ENCODE data around the gene MYO7A.

MYO7A gene

DNA sequence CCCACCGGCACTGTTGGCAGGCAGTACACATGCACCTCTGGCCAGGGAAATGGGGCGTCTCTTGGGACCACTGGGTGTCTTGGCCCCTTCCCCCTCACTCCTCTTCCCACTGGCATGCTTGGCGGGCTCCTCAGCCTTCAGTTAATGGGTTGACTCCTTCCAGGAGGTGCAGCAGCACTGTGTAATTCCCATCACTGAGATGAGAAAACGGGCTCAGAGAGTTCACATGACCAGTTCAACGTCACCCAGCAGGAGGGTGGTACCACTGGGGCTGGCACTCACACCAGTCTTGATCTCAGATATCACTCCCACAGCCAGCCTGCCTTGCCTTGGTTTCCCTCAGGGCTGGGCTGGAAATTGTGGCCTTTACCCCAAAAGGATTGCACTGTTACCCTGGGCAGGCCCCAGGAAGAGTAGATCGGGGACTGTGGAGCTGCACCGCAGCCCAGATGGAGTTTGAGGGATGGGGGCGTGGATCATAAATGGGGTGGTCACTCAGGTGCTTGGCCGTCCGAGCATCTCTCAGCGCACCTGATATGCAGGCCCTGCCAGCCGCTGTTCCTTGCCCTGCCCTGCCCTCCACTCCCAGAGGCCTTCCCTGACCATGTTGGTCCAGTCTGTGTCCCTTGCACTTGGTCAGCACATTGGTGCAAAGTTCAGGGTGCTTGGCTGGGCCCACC, 44.3 kb upstream of the MYO7A start:
- Histone ChIP-seq H3K9me3 (ENCODE audit: control extremely low read depth in 1 of 5, control insufficient read depth in 4 of 5, insufficient read depth in 2 of 5, low read depth in 1 of 5, low read length in 4 of 5) (peaks cover 0 to 2% (median 0%) of the 10 kb centered on the region in 5 experiments), H3K27ac (ENCODE audit: insufficient read depth in 1 of 2, low read depth in 1 of 2, low read length in 2 of 2, poor library complexity in 1 of 2, severe bottlenecking in 2 of 2) (no peak overlapping the region), H3K36me3 (ENCODE audit: control insufficient read depth in 4 of 4, insufficient read depth in 4 of 4, low read length in 3 of 4) (no peaks in the 10 kb centered on the region), H3K4me3 (ENCODE audit: control insufficient read depth in 1 of 7, extremely low read depth in 1 of 7, insufficient read depth in 4 of 7, low read depth in 2 of 7, low read length in 6 of 7) (no peak overlapping the region), H3K4me1 (ENCODE audit: control extremely low read depth in 1 of 4, control insufficient read depth in 4 of 4, insufficient read depth in 4 of 4, low read length in 3 of 4) (peaks cover 0 to 24% (median 13%) of the 10 kb centered on the region in 4 experiments), H3K27me3 (replicated peaks in 2 of 5; ENCODE audit: control insufficient read depth in 4 of 5, insufficient read depth in 5 of 5, low read length in 4 of 5) (no peaks in the 10 kb centered on the region)
- 97% methylated on average over 11 of the region's 12 CpGs for WGBS (ENCODE audit: insufficient coverage)
- no peak for DNase-seq
- ChIA-PET POLR2A (no interaction called here), CTCF (interaction anchor here (1.4 to 4.0 kb wide), 2 partner anchors 9 to 17 kb away, joined by 5 to 36 read pairs; no protein-coding TSS in a partner anchor)

DNA sequence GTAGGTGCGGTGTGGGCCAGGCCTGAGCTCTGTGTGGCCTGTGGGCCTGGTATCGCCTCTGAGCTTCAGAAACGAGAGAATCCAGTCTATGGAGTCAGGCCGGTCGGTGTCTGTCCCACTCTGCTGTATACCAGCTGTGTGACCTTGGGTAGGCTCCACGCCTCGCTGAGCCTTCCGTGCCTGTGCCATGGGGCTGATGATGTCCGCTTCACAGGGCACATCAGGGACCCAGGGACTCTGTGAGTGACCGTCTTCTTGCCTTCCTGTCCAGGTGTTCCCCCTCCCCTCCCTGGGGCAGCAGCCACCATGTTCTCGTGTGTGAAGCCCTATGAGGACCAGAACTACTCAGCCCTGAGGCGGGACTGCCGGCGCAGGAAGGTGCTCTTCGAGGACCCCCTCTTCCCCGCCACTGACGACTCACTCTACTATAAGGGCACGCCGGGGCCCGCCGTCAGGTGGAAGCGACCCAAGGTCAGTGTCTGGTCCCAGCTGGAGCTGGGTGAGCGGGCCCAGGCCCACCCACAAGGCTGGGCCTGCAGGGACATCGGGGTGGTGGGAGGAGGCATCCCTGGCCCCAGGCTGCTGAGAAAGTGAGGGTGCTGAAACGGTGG, 43.4 kb upstream of the MYO7A start:
- H3K4me1 ChIP-seq (ENCODE audit: control extremely low read depth in 1 of 4, control insufficient read depth in 4 of 4, insufficient read depth in 4 of 4, low read length in 3 of 4): peaks cover 0 to 24% (median 13%) of the 10 kb centered on the region in 4 experiments
- H3K9me3 ChIP-seq (ENCODE audit: control extremely low read depth in 1 of 5, control insufficient read depth in 4 of 5, insufficient read depth in 2 of 5, low read depth in 1 of 5, low read length in 4 of 5): peaks cover 0 to 2% (median 0%) of the 10 kb centered on the region in 5 experiments
- no peak for DNase-seq
- ChIA-PET POLR2A (no interaction called here), CTCF (interaction anchor here (4.0 kb wide), 1 partner anchor 8 kb away, joined by 36 read pairs; no protein-coding TSS in a partner anchor)
- H3K27me3 ChIP-seq (replicated peaks in 2 of 5; ENCODE audit: control insufficient read depth in 4 of 5, insufficient read depth in 5 of 5, low read length in 4 of 5): no peaks in the 10 kb centered on the region
- no peak overlapping the region for H3K27ac ChIP-seq (ENCODE audit: insufficient read depth in 1 of 2, low read depth in 1 of 2, low read length in 2 of 2, poor library complexity in 1 of 2, severe bottlenecking in 2 of 2)
- H3K36me3 ChIP-seq (ENCODE audit: control insufficient read depth in 4 of 4, insufficient read depth in 4 of 4, low read length in 3 of 4): no peaks in the 10 kb centered on the region
- no peak overlapping the region for H3K4me3 ChIP-seq (ENCODE audit: control insufficient read depth in 1 of 7, extremely low read depth in 1 of 7, insufficient read depth in 4 of 7, low read depth in 2 of 7, low read length in 6 of 7)
- 97% methylated on average over 24 of the region's 25 CpGs for WGBS (ENCODE audit: insufficient coverage)

DNA sequence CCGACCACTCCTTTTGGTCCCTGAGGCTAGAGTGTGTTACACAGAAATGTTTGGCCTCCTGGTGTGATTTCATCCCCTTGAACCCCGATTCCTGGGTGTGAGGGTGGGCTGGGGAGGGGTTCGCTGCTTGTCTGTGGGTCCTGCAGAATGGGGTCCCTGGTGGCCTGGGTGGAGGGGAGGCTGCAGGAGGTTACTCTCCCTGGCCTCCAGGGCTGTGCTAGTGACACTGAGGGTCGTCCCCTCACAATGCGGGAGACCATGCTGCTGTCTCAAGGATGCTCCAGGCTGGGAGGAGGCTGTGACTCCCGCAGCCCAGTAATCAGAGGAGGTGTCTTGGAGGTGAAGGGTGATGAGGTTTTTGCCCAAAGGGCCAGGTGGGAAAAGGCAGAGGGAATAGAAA, 42.4 kb upstream of the MYO7A start:
- Histone ChIP-seq H3K36me3 (ENCODE audit: control insufficient read depth in 4 of 4, insufficient read depth in 4 of 4, low read length in 3 of 4) (no peaks in the 10 kb centered on the region), H3K4me1 (ENCODE audit: control extremely low read depth in 1 of 4, control insufficient read depth in 4 of 4, insufficient read depth in 4 of 4, low read length in 3 of 4) (peaks cover 0 to 24% (median 14%) of the 10 kb centered on the region in 4 experiments), H3K4me3 (ENCODE audit: control insufficient read depth in 1 of 7, extremely low read depth in 1 of 7, insufficient read depth in 4 of 7, low read depth in 2 of 7, low read length in 6 of 7) (no peak overlapping the region), H3K27me3 (replicated peaks in 2 of 5; ENCODE audit: control insufficient read depth in 4 of 5, insufficient read depth in 5 of 5, low read length in 4 of 5) (no peaks in the 10 kb centered on the region), H3K9me3 (ENCODE audit: control extremely low read depth in 1 of 5, control insufficient read depth in 4 of 5, insufficient read depth in 2 of 5, low read depth in 1 of 5, low read length in 4 of 5) (no peaks in the 10 kb centered on the region), H3K27ac (ENCODE audit: insufficient read depth in 1 of 2, low read depth in 1 of 2, low read length in 2 of 2, poor library complexity in 1 of 2, severe bottlenecking in 2 of 2) (no peak overlapping the region)
- ChIA-PET POLR2A (no interaction called here), CTCF (no interaction called here)
- whole genome bisulfite sequencing (ENCODE audit: insufficient coverage): 100% methylated on average over 5 of the region's 6 CpGs
- no peak for DNase-seq

DNA sequence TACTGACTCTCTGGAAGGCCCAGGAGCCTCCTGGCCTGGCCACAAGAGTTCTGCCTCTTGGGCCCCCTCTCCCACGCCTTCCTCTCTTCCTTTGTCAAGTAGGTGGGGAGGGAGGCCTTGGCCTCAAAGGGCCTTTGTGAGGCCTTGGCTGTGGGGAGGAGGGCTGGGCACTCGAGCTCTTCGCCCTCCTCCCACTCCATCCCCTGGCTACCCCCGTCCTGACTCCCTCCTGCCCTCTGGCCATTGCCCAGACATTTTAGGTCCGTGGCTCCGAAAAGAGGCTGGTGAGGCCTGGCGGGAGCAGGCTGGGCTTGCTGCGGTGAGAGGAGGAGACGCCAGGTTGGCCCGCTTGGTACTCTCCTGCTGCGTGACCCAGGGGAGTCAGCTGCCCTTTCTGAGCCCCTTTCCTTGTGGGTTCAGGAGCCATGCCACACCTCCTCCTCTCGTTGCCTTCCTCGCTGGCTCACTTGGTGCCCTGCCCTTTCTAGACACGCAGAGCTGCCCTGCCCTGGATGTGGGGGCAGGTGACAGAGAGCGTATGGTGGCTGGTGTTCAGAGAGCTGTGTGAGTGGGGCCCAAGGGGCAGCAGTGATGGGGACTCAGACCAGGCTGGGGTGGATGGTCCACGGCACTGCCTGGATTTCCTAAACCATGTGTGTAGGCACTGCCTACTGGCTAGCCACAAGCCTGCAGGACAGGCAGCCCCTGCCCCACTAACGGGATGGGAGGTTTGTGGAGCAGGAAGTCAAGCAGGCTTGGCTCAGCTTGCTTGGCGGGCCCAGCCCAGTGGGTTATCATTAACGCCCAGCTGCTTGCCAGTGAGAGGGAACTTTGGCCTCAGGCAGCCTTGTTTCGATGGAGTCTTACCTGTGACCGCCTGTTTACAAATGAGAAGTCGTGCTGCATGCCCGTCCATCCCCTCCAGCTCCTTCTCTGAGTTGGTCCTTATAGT, 41.2 kb upstream of the MYO7A start:
- POLR2A ChIA-PET: interaction anchor here (1.1 kb wide), 1 partner anchor 54 kb away, joined by 3 read pairs; no protein-coding TSS in a partner anchor
- WGBS (ENCODE audit: insufficient coverage): 79% methylated on average over 19 of the region's 23 CpGs
- CTCF ChIA-PET: interaction anchor here (0.9 to 1.8 kb wide), 3 partner anchors 21 to 42 kb away, joined by 3 to 8 read pairs (median 3); no protein-coding TSS in a partner anchor

DNA sequence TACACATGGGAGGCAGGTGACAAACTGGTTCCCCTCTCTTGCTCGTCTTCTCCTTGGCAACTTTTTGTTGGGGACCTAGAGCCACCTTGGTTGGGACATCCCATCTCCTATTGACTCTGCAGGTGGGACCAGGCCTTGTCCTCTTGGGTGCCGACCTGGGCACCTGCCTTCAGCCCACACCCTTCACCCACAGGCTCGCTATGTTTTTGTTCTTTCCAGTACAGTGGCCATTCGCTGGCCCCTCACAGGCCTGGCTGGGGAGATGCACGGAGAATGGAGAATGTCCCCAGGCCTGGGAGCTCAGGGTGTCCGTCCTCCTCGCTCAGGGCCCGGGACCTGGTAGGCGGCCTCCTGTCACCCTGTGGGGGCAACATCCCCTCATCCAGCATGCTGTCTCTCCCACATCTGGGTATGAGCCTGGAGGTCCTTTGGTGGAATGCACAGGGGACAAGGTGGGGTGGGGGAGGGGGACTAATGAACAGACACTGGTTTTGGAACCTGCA, 40.3 kb upstream of the MYO7A start:
- peaks cover 0 to 12% (median 11%) of the 10 kb centered on the region in 4 experiments for H3K4me1 ChIP-seq (ENCODE audit: control extremely low read depth in 1 of 4, control insufficient read depth in 4 of 4, insufficient read depth in 4 of 4, low read length in 3 of 4)
- H3K27me3 ChIP-seq (replicated peaks in 2 of 5; ENCODE audit: control insufficient read depth in 4 of 5, insufficient read depth in 5 of 5, low read length in 4 of 5): no peaks in the 10 kb centered on the region
- no peak overlapping the region for H3K27ac ChIP-seq (ENCODE audit: insufficient read depth in 1 of 2, low read depth in 1 of 2, low read length in 2 of 2, poor library complexity in 1 of 2, severe bottlenecking in 2 of 2)
- DNase-seq: no peak
- CTCF ChIA-PET: interaction anchor here (0.9 to 1.8 kb wide), 3 partner anchors 40 to 100 kb away, joined by 3 to 8 read pairs (median 3); no protein-coding TSS in a partner anchor
- POLR2A ChIA-PET: interaction anchor here (1.1 kb wide), 1 partner anchor 53 kb away, joined by 3 read pairs; no protein-coding TSS in a partner anchor
- no peaks in the 10 kb centered on the region for H3K36me3 ChIP-seq (ENCODE audit: control insufficient read depth in 4 of 4, insufficient read depth in 4 of 4, low read length in 3 of 4)
- WGBS (ENCODE audit: insufficient coverage): 100% methylated on average over 6 of the region's 9 CpGs
- H3K9me3 ChIP-seq (ENCODE audit: control extremely low read depth in 1 of 5, control insufficient read depth in 4 of 5, insufficient read depth in 2 of 5, low read depth in 1 of 5, low read length in 4 of 5): no peaks in the 10 kb centered on the region
- no peak overlapping the region for H3K4me3 ChIP-seq (ENCODE audit: control insufficient read depth in 1 of 7, extremely low read depth in 1 of 7, insufficient read depth in 4 of 7, low read depth in 2 of 7, low read length in 6 of 7)

More for the DNA sequence above, 41.2 kb upstream of the MYO7A start:
- DNase-seq: peak in 2 of 3 donors; percentile 7 to 33
- H3K4me1 ChIP-seq (ENCODE audit: control extremely low read depth in 1 of 4, control insufficient read depth in 4 of 4, insufficient read depth in 4 of 4, low read length in 3 of 4): peaks cover 0 to 22% (median 17%) of the 10 kb centered on the region in 4 experiments
- H3K4me3 ChIP-seq (ENCODE audit: control insufficient read depth in 1 of 7, extremely low read depth in 1 of 7, insufficient read depth in 4 of 7, low read depth in 2 of 7, low read length in 6 of 7): no peak overlapping the region
- H3K27me3 ChIP-seq (replicated peaks in 2 of 5; ENCODE audit: control insufficient read depth in 4 of 5, insufficient read depth in 5 of 5, low read length in 4 of 5): no peaks in the 10 kb centered on the region
- H3K36me3 ChIP-seq (ENCODE audit: control insufficient read depth in 4 of 4, insufficient read depth in 4 of 4, low read length in 3 of 4): no peaks in the 10 kb centered on the region
- H3K27ac ChIP-seq (ENCODE audit: insufficient read depth in 1 of 2, low read depth in 1 of 2, low read length in 2 of 2, poor library complexity in 1 of 2, severe bottlenecking in 2 of 2): no peak overlapping the region
- H3K9me3 ChIP-seq (ENCODE audit: control extremely low read depth in 1 of 5, control insufficient read depth in 4 of 5, insufficient read depth in 2 of 5, low read depth in 1 of 5, low read length in 4 of 5): no peaks in the 10 kb centered on the region

DNA sequence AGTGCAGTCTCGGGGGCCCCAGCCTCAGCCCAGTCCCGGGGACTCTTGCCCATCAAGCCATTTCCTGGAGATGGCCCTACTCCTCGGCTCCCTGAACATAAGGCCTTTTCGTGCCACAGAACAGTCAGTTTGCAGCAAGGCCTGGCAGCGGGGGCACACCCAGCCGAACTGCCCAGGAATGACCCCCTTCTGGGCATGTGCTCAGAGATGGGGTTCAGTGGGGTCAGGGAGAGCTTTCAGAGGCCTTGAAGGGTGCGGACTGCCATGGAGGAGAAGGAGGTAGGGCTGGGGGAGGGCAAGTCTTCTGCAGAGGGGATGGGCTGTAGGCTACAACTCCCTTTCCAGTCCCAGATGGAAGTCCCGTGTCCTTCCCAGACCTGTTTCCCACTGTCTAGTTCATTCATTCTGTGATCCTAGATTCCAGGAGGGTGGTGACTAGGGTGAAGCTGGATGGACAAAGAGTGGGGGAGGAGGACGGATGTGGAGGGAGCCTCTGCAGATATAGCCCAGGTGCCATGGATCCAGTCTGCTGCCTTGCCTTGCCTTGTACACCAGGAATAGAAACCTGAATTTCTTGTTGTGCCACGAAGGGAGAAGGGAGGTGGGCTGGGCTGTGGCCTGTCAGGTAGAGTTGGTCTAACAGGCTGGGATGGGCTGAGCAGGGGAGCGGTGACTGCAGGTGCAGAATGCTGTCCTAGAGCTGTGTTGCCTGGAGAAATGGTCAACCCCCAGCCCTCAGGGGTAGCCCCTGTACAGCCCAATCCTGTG, 39.6 kb upstream of the MYO7A start:
- H3K9me3 ChIP-seq (ENCODE audit: control extremely low read depth in 1 of 5, control insufficient read depth in 4 of 5, insufficient read depth in 2 of 5, low read depth in 1 of 5, low read length in 4 of 5): no peaks in the 10 kb centered on the region
- POLR2A ChIA-PET: no interaction called here

More for the DNA sequence above, 39.6 kb upstream of the MYO7A start:
- CTCF ChIA-PET: interaction anchor here (0.6 to 5.4 kb wide), 6 partner anchors 15 to 170 kb away, joined by 3 to 67 read pairs (median 6); partner anchors contain the start of genes CAPN5 and OMP
- no peak overlapping the region for H3K27ac ChIP-seq (ENCODE audit: insufficient read depth in 1 of 2, low read depth in 1 of 2, low read length in 2 of 2, poor library complexity in 1 of 2, severe bottlenecking in 2 of 2)
- DNase-seq: no peak
- no peaks in the 10 kb centered on the region for H3K27me3 ChIP-seq (replicated peaks in 2 of 5; ENCODE audit: control insufficient read depth in 4 of 5, insufficient read depth in 5 of 5, low read length in 4 of 5)
- H3K4me3 ChIP-seq (ENCODE audit: control insufficient read depth in 1 of 7, extremely low read depth in 1 of 7, insufficient read depth in 4 of 7, low read depth in 2 of 7, low read length in 6 of 7): no peak overlapping the region
- no peaks in the 10 kb centered on the region for H3K36me3 ChIP-seq (ENCODE audit: control insufficient read depth in 4 of 4, insufficient read depth in 4 of 4, low read length in 3 of 4)
- WGBS (ENCODE audit: insufficient coverage): 86% methylated on average over 7 of the region's 11 CpGs
- peaks cover 0 to 6% (median 5%) of the 10 kb centered on the region in 4 experiments for H3K4me1 ChIP-seq (ENCODE audit: control extremely low read depth in 1 of 4, control insufficient read depth in 4 of 4, insufficient read depth in 4 of 4, low read length in 3 of 4)
